ENCODE data around the gene SLC7A6OS. TPM values are rescaled to one million over a fixed set of nuclear protein-coding genes. Genes with fewer than 3 reads are reported as not detected.

Gene SLC7A6OS
- total RNA-seq, 1 donor from 2014 or later, result 20.0 TPM

- Mint-ChIP-seq H3K9me3 (ENCODE audit: unreplicated experiment) (no peaks in the 10 kb centered on the region), H3K27me3 (ENCODE audit: unreplicated experiment) (peaks cover 3% of the 10 kb centered on the region), H3K36me3 (ENCODE audit: low read depth, unreplicated experiment) (peaks cover 2% of the 10 kb centered on the region), H3K4me3 (ENCODE audit: unreplicated experiment) (no peak overlapping the region), H3K4me1 (ENCODE audit: unreplicated experiment) (peaks cover 42% of the 10 kb centered on the region), H3K27ac (ENCODE audit: unreplicated experiment) (no peak overlapping the region)
- no peak for TF ChIP-seq CTCF (IDR thresholded peaks at IDR 0.05; ENCODE audit: unreplicated experiment)
- no peak for DNase-seq (ENCODE audit: low spot score)
Measured at GRCh38 chr16:68284847-68285246, 25.9 kb downstream of the SLC7A6OS start.

DNA sequence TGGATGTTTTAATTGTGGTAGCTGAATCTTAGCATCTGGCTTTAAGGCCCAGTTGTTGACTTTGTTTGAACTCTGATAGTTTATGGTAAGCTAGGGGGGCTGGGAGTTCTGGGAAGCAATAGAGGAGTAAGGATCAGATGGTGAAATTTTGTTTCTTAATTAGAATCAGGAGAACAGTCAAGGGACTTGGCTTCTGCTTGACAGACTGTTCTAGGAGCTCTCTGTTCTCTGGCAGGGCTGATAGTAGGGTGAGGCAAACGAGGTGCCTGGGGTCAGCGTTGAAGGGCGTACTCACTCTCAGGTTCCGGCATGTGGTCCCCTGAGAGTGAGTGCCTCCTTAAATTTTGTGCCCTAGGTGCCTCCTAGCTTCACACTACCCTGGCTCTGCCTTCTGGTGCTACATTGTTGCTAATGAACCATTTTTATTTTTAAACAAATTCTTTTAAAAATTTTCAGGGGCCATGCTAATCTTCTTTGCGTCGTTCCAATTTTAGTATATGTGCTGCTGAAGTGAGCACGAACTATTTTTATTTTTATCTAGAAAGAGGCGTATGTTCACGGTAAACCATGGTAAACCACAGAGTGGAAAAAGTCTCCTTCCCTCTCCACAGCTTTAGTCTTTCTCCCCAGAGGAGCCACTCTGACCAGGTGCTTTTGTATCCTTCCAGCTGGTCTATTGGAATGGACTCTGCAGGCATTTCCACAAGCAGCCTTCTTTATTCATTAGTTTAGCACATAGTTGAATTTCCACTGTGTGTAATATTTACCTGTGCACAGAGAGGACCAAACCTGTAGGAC, 26.7 kb downstream of the SLC7A6OS start:
- no peaks in the 10 kb centered on the region for H3K9me3 Mint-ChIP-seq (ENCODE audit: unreplicated experiment)
- H3K4me3 Mint-ChIP-seq (ENCODE audit: unreplicated experiment), result no peak overlapping the region
- no peak for TF ChIP-seq CTCF (IDR thresholded peaks at IDR 0.05; ENCODE audit: unreplicated experiment)
- no peak overlapping the region for H3K27ac Mint-ChIP-seq (ENCODE audit: unreplicated experiment)
- H3K36me3 Mint-ChIP-seq (ENCODE audit: low read depth, unreplicated experiment), result no peaks in the 10 kb centered on the region
- H3K27me3 Mint-ChIP-seq (ENCODE audit: unreplicated experiment), result peaks cover 3% of the 10 kb centered on the region
- H3K4me1 Mint-ChIP-seq (ENCODE audit: unreplicated experiment), result peaks cover 37% of the 10 kb centered on the region
- DNase-seq (ENCODE audit: low spot score), result no peak

- no peak overlapping the region for H3K27ac Mint-ChIP-seq (ENCODE audit: unreplicated experiment)
- H3K4me1 Mint-ChIP-seq (ENCODE audit: unreplicated experiment), result peaks cover 37% of the 10 kb centered on the region
- no peaks in the 10 kb centered on the region for H3K9me3 Mint-ChIP-seq (ENCODE audit: unreplicated experiment)
- no peak for TF ChIP-seq CTCF (IDR thresholded peaks at IDR 0.05; ENCODE audit: unreplicated experiment)
- no peak overlapping the region for H3K4me3 Mint-ChIP-seq (ENCODE audit: unreplicated experiment)
- H3K36me3 Mint-ChIP-seq (ENCODE audit: low read depth, unreplicated experiment), result no peaks in the 10 kb centered on the region
- peaks cover 3% of the 10 kb centered on the region for H3K27me3 Mint-ChIP-seq (ENCODE audit: unreplicated experiment)
- DNase-seq (ENCODE audit: low spot score), result no peak
Measured at GRCh38 chr16:68283346-68283745, 27.4 kb downstream of the SLC7A6OS start.

DNA sequence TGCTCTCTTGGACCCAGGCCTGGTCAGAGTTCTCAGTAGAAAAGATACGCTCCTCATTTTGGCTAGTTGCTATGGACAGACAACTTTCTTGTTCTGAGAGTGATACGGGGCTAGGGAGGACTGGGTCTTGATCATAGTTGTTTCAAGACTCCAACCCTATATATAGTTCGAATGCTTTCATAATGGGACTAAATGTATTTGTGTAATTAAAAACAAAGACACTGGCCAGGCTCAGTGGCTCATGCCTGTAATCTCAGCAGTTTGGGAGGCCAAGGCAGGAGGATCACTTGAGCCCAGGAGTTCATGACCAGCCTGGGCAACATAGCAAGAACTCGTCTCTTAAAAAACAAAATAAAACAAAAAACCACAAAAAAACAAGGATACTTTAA, 28.7 kb downstream of the SLC7A6OS start:
- Mint-ChIP-seq H3K27me3 (ENCODE audit: unreplicated experiment) (peaks cover 3% of the 10 kb centered on the region), H3K4me1 (ENCODE audit: unreplicated experiment) (peaks cover 33% of the 10 kb centered on the region), H3K9me3 (ENCODE audit: unreplicated experiment) (no peaks in the 10 kb centered on the region), H3K36me3 (ENCODE audit: low read depth, unreplicated experiment) (no peaks in the 10 kb centered on the region), H3K4me3 (ENCODE audit: unreplicated experiment) (no peak overlapping the region), H3K27ac (ENCODE audit: unreplicated experiment) (no peak overlapping the region)
- DNase-seq (ENCODE audit: low spot score), result no peak
- no peak for TF ChIP-seq CTCF (IDR thresholded peaks at IDR 0.05; ENCODE audit: unreplicated experiment)

GRCh38 chr16:68281368-68282063, 29.2 kb downstream of the SLC7A6OS start:
- H3K4me1 Mint-ChIP-seq (ENCODE audit: unreplicated experiment), result peaks cover 30% of the 10 kb centered on the region
- peaks cover 3% of the 10 kb centered on the region for H3K27me3 Mint-ChIP-seq (ENCODE audit: unreplicated experiment)
- H3K36me3 Mint-ChIP-seq (ENCODE audit: low read depth, unreplicated experiment), result no peaks in the 10 kb centered on the region
- no peak for TF ChIP-seq CTCF (IDR thresholded peaks at IDR 0.05; ENCODE audit: unreplicated experiment)
- no peak overlapping the region for H3K4me3 Mint-ChIP-seq (ENCODE audit: unreplicated experiment)
- H3K27ac Mint-ChIP-seq (ENCODE audit: unreplicated experiment), result no peak overlapping the region
- DNase-seq (ENCODE audit: low spot score), result no peak
- H3K9me3 Mint-ChIP-seq (ENCODE audit: unreplicated experiment), result no peaks in the 10 kb centered on the region

Data from endothelial cell (in vitro differentiated cells).